Caco-2 (cell line): ENCODE results near the gene L3MBTL4. TPM values are rescaled to one million over a fixed set of nuclear protein-coding genes. Genes with fewer than 3 reads are reported as not detected.

ENCODE experiments used
- BruUV-seq: library from RNA; stranded (reverse); fragments of 400-500 nt; replicated peaks from 2 replicates; lab custom pipeline; 2021; lab: Mats Ljungman, UMichigan
- CTCF ChIA-PET: fragments of 300-600 bp; sonication (Branson Sonifier 250); formaldehyde crosslinking; loops from one replicate; lab custom pipeline; 2022; ENCODE audit warnings: antibody characterized with exemption; lab: Charles Lee
- POLR2A ChIA-PET: fragments of 300-600 bp; sonication (Branson Sonifier 250); formaldehyde crosslinking; loops from one replicate; lab custom pipeline; 2022; ENCODE audit warnings: antibody characterized with exemption; lab: Charles Lee
- DNase-seq, 2 experiments: peaks; one replicate each; pipeline versions ENCODE4 v3.0.0 to v3.0.0-alpha.2; 2020 to 2022
- H3K27me3 ChIP-seq: replicated peaks from 2 replicates; pipeline ENCODE4 v1.6.0; 2011; ENCODE audit warnings: low read length; ENCODE audit not compliant: control insufficient read depth, insufficient read depth
- H3K36me3 ChIP-seq: 2 replicates; pipeline ENCODE4 v1.5.1; 2011; ENCODE audit warnings: low read length; ENCODE audit not compliant: control insufficient read depth, insufficient read depth
- H3K4me1 ChIP-seq: fragments of 250-450 bp; sonication (Bioruptor Pico); 2 replicates; pipeline ENCODE4 v1.5.1; 2020; ENCODE audit warnings: mild to moderate bottlenecking
- H3K4me3 ChIP-seq: 2 replicates; pipeline ENCODE4 v1.5.1; 2011; ENCODE audit warnings: low read depth, mild to moderate bottlenecking, control low read depth, low read length
- H3K9me3 ChIP-seq: fragments of 250-450 bp; sonication (Bioruptor Pico); 2 replicates; pipeline ENCODE4 v1.5.1; 2020; ENCODE audit warnings: mild to moderate bottlenecking, moderate library complexity
- H3K27ac Mint-ChIP-seq: one replicate; pipeline ENCODE4 v1.8.0; 2022; ENCODE audit warnings: mixed read lengths; ENCODE audit not compliant: unreplicated experiment
- H3K27me3 Mint-ChIP-seq: one replicate; pipeline ENCODE4 v1.8.0; 2022; ENCODE audit warnings: mixed read lengths; ENCODE audit not compliant: insufficient read depth, unreplicated experiment
- H3K36me3 Mint-ChIP-seq: one replicate; pipeline ENCODE4 v1.8.0; 2022; ENCODE audit warnings: mild to moderate bottlenecking, mixed read lengths; ENCODE audit not compliant: insufficient read depth, unreplicated experiment
- H3K4me1 Mint-ChIP-seq: one replicate; pipeline ENCODE4 v1.8.0; 2022; ENCODE audit warnings: low read depth, mixed read lengths; ENCODE audit not compliant: unreplicated experiment
- H3K4me3 Mint-ChIP-seq: one replicate; pipeline ENCODE4 v1.8.0; 2022; ENCODE audit warnings: mild to moderate bottlenecking, moderate library complexity, mixed read lengths; ENCODE audit not compliant: unreplicated experiment
- H3K9me3 Mint-ChIP-seq: one replicate; pipeline ENCODE4 v1.8.0; 2022; ENCODE audit warnings: mixed read lengths; ENCODE audit not compliant: unreplicated experiment
- intact Hi-C: fragments of 100-400 bp; cut with micrococcal nuclease; formaldehyde crosslinking; loops from one replicate; pipeline ENCODE4 v1.10.0; 2022; ENCODE audit not compliant: unreplicated experiment
- total RNA-seq: library from RNA; stranded (reverse); gene quantifications from 2 replicates; pipeline ENCODE4 v1.2.3, GENCODE V29; 2022
- TF ChIP-seq, protein P1 (sequence below), 2 experiments: fragments of 200-600 bp in 1 of 2; IDR thresholded peaks; 1 replicate in 1 of 2; 2 replicates in 1 of 2; pipeline versions ENCODE4 v1.5.1 to v1.8.0; 2011 to 2022; ENCODE audit warnings: antibody characterized with exemption in 1 of 2, control low read depth in 1 of 2, inconsistent platforms in 1 of 2, low read depth in 1 of 2, low read length in 1 of 2, mild to moderate bottlenecking in 1 of 2, moderate library complexity in 1 of 2; ENCODE audit not compliant: insufficient read depth in 1 of 2, severe bottlenecking in 1 of 2, unreplicated experiment in 1 of 2

The L3MBTL4 gene
- total RNA-seq, 1 experiment from 2014 or later: 0.23 TPM

DNA sequence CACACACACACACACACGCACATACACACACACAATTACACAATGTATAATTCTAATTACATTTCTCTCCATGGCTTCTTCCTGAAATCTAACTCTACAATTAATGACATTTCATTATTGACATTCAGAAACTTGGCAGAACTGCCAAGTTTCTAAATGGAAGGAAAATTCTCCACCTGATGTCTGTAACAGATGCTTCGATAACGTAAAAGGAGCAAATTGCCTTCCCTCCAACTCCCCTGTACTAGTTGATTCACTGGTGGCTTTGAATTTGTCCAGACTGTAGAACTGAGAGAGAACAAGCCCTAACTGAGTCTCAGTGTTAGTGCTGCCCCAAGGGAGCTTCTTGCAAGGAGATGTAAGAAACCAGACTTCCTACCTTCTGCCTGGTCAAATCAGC lies 264.3 kb downstream of the L3MBTL4 start:
- Mint-ChIP-seq H3K36me3 (no peaks in the 10 kb centered on the region), H3K9me3 (no peaks in the 10 kb centered on the region), H3K27ac (no peak overlapping the region), H3K4me3 (no peak overlapping the region), H3K27me3 (peaks cover 12% of the 10 kb centered on the region), H3K4me1 (no peaks in the 10 kb centered on the region)
- Histone ChIP-seq H3K9me3 (no peaks in the 10 kb centered on the region), H3K27me3 (no peaks in the 10 kb centered on the region), H3K4me3 (no peak overlapping the region), H3K36me3 (no peaks in the 10 kb centered on the region), H3K4me1 (no peaks in the 10 kb centered on the region)
- DNase-seq: no peak
- BruUV-seq: no TSS peak
- ChIA-PET POLR2A (no interaction called here), CTCF (no interaction called here)
- TF ChIP-seq, protein P1, sequence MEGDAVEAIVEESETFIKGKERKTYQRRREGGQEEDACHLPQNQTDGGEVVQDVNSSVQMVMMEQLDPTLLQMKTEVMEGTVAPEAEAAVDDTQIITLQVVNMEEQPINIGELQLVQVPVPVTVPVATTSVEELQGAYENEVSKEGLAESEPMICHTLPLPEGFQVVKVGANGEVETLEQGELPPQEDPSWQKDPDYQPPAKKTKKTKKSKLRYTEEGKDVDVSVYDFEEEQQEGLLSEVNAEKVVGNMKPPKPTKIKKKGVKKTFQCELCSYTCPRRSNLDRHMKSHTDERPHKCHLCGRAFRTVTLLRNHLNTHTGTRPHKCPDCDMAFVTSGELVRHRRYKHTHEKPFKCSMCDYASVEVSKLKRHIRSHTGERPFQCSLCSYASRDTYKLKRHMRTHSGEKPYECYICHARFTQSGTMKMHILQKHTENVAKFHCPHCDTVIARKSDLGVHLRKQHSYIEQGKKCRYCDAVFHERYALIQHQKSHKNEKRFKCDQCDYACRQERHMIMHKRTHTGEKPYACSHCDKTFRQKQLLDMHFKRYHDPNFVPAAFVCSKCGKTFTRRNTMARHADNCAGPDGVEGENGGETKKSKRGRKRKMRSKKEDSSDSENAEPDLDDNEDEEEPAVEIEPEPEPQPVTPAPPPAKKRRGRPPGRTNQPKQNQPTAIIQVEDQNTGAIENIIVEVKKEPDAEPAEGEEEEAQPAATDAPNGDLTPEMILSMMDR (IDR thresholded peaks at IDR 0.05; ENCODE audit: insufficient read depth in 1 of 2, low read depth in 1 of 2, low read length in 1 of 2, severe bottlenecking in 1 of 2, unreplicated experiment in 1 of 2): no peak
- intact Hi-C loops: no loop called here

DNA sequence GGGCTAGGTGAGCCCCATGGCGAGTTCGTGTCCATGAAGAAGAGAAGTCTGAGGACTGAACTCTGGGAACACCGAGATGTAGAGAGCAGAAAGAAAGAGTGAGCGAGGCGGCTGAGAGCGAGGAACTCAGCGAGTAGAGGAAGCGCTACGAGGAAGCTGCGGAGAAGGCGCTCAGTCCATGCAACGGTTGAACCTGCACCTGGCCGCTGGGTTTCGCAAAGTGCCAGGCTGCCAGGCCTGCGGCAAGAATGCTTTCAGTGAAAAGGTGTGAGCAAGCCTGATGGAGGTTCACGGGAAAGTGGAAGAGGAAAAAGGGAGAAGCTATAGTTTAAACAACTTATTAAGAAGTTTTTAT lies 268.4 kb downstream of the L3MBTL4 start:
- no peak for DNase-seq
- Mint-ChIP-seq H3K27me3 (peaks cover 12% of the 10 kb centered on the region), H3K9me3 (no peaks in the 10 kb centered on the region), H3K27ac (no peak overlapping the region), H3K36me3 (no peaks in the 10 kb centered on the region), H3K4me3 (no peak overlapping the region), H3K4me1 (no peaks in the 10 kb centered on the region)
- no TSS peak for BruUV-seq
- H3K36me3 ChIP-seq: no peaks in the 10 kb centered on the region
- ChIA-PET POLR2A (no interaction called here), CTCF (no interaction called here)
- TF ChIP-seq, protein P1 (IDR thresholded peaks at IDR 0.05; ENCODE audit: insufficient read depth in 1 of 2, low read depth in 1 of 2, low read length in 1 of 2, severe bottlenecking in 1 of 2, unreplicated experiment in 1 of 2): no peak
- intact Hi-C loops: no loop called here
- no peaks in the 10 kb centered on the region for H3K9me3 ChIP-seq
- H3K27me3 ChIP-seq: no peaks in the 10 kb centered on the region
- no peaks in the 10 kb centered on the region for H3K4me1 ChIP-seq
- H3K4me3 ChIP-seq: no peak overlapping the region

GRCh38 chr18:6145645-6146306 lies 268.9 kb downstream of the L3MBTL4 start:
- Mint-ChIP-seq H3K9me3 (no peaks in the 10 kb centered on the region), H3K27ac (no peak overlapping the region), H3K4me3 (no peak overlapping the region), H3K4me1 (no peaks in the 10 kb centered on the region), H3K36me3 (no peaks in the 10 kb centered on the region), H3K27me3 (peaks cover 12% of the 10 kb centered on the region)
- ChIA-PET POLR2A (no interaction called here), CTCF (no interaction called here)
- Histone ChIP-seq H3K27me3 (no peaks in the 10 kb centered on the region), H3K4me3 (no peak overlapping the region), H3K36me3 (no peaks in the 10 kb centered on the region), H3K9me3 (no peaks in the 10 kb centered on the region), H3K4me1 (no peaks in the 10 kb centered on the region)
- intact Hi-C loops: no loop called here
- TF ChIP-seq, protein P1 (IDR thresholded peaks at IDR 0.05; ENCODE audit: insufficient read depth in 1 of 2, low read depth in 1 of 2, low read length in 1 of 2, severe bottlenecking in 1 of 2, unreplicated experiment in 1 of 2): no peak
- no TSS peak for BruUV-seq
- no peak for DNase-seq
